Loucy (cell line): ENCODE measurements around the gene HAUS2.

Source experiments
- H2AFZ ChIP-seq: fragments of 200-600 bp; sonication (generic); 2 replicates; pipeline ENCODE4 v1.6.0; 2016; ENCODE audit warnings: antibody characterized with exemption, mild to moderate bottlenecking, low read length, moderate library complexity
- H3F3A ChIP-seq: fragments of 200-600 bp; 2 replicates; pipeline ENCODE4 v1.6.0; 2016; ENCODE audit warnings: antibody characterized with exemption, low read depth, mild to moderate bottlenecking
- H3K27me3 ChIP-seq: fragments of 200-600 bp; sonication (generic); 2 replicates; pipeline ENCODE4 v1.6.1; 2014; ENCODE audit warnings: low read length, mild to moderate bottlenecking; ENCODE audit not compliant: insufficient read depth, poor library complexity, severe bottlenecking
- H3K36me3 ChIP-seq: fragments of 200-600 bp; sonication (generic); 2 replicates; pipeline ENCODE4 v1.6.1; 2016; ENCODE audit warnings: low read length; ENCODE audit not compliant: insufficient read depth
- H3K4me1 ChIP-seq: fragments of 200-600 bp; sonication (generic); 2 replicates; pipeline ENCODE4 v1.5.1; 2014; ENCODE audit warnings: low read length, mild to moderate bottlenecking; ENCODE audit not compliant: insufficient read depth, poor library complexity, severe bottlenecking
- H3K4me2 ChIP-seq: fragments of 200-600 bp; sonication (generic); 2 replicates; pipeline ENCODE4 v1.6.0; 2014; ENCODE audit warnings: antibody characterized with exemption, low read length, low read depth, mild to moderate bottlenecking; ENCODE audit not compliant: poor library complexity, severe bottlenecking
- H3K4me3 ChIP-seq: fragments of 200-600 bp; sonication (generic); 2 replicates; pipeline ENCODE4 v1.5.1; 2014; ENCODE audit warnings: low read length, mild to moderate bottlenecking, mixed read lengths; ENCODE audit not compliant: poor library complexity, severe bottlenecking
- H3K79me2 ChIP-seq: fragments of 200-600 bp; sonication (generic); 2 replicates; pipeline ENCODE4 v1.6.1; 2014; ENCODE audit warnings: low read length; ENCODE audit not compliant: insufficient read depth
- H3K9ac ChIP-seq: fragments of 200-600 bp; sonication (generic); 2 replicates; pipeline ENCODE4 v1.6.0; 2014; ENCODE audit warnings: mild to moderate bottlenecking, low read depth, low read length, moderate library complexity; ENCODE audit not compliant: poor library complexity, severe bottlenecking
- H3K9me2 ChIP-seq: fragments of 200-600 bp; sonication (generic); replicated peaks from 2 replicates; pipeline ENCODE4 v1.6.1; 2016; ENCODE audit warnings: low read depth, low read length, mixed read lengths
- H3K9me3 ChIP-seq: fragments of 200-600 bp; sonication (generic); 2 replicates; pipeline ENCODE4 v1.6.1; 2014; ENCODE audit warnings: mild to moderate bottlenecking, antibody characterized with exemption, low read length, low read depth; ENCODE audit not compliant: insufficient read depth
- H4K20me1 ChIP-seq: fragments of 200-600 bp; sonication (generic); 2 replicates; pipeline ENCODE4 v1.6.0; 2014; ENCODE audit warnings: antibody characterized with exemption, low read length, mild to moderate bottlenecking; ENCODE audit not compliant: insufficient read depth, poor library complexity, severe bottlenecking
- CTCF ChIP-seq: fragments of 200-600 bp; sonication (generic); conservative IDR thresholded peaks from 2 replicates; pipeline ENCODE4 v1.5.1; 2014; ENCODE audit warnings: mild to moderate bottlenecking, antibody characterized with exemption, low read length
- EZH2phosphoT487 ChIP-seq: fragments of 200-600 bp; IDR thresholded peaks from 2 replicates; pipeline ENCODE4 v1.6.1; 2018; ENCODE audit warnings: antibody characterized with exemption, mild to moderate bottlenecking, moderate library complexity, borderline replicate concordance

HAUS2 gene

GRCh38 chr15:42581272-42581730 is 32.7 kb downstream of the HAUS2 start:
- H3K79me2 ChIP-seq: peaks cover 96% of the 10 kb centered on the region
- peak overlapping the region; percentile 76 for H3K4me3 ChIP-seq

GRCh38 chr15:42582569-42583375 is 34.1 kb downstream of the HAUS2 start:
- H3K4me3 ChIP-seq: peak overlapping the region; percentile 76
- H3K36me3 ChIP-seq: peaks cover 14% of the 10 kb centered on the region; the same call in 1 of the 2 replicates
- H3K9me3 ChIP-seq: no peaks in the 10 kb centered on the region
- no peak for TF ChIP-seq EZH2phosphoT487
- no peak for TF ChIP-seq CTCF
- H3K27me3 ChIP-seq: no peaks in the 10 kb centered on the region
- H3K9me2 ChIP-seq: no peaks in the 10 kb centered on the region
- peaks cover 87% of the 10 kb centered on the region for H3K79me2 ChIP-seq
- H3F3A ChIP-seq: no peaks in the 10 kb centered on the region
- peaks cover 53% of the 10 kb centered on the region for H3K4me1 ChIP-seq
- H2AFZ ChIP-seq: no peak overlapping the region
- peaks cover 10% of the 10 kb centered on the region for H4K20me1 ChIP-seq
- H3K4me2 ChIP-seq: peak overlapping the region; percentile 93
- H3K9ac ChIP-seq: peak overlapping the region; percentile 76

More at GRCh38 chr15:42581272-42581730, 32.7 kb downstream of the HAUS2 start:
- H3K27me3 ChIP-seq: no peaks in the 10 kb centered on the region
- H2AFZ ChIP-seq: peak overlapping the region; percentile 92
- no peaks in the 10 kb centered on the region for H3F3A ChIP-seq
- TF ChIP-seq EZH2phosphoT487 (no peak), CTCF (0 out of 2 replicates have a peak, but pooled peaks have one; percentile 19)
- H3K4me2 ChIP-seq: peak overlapping the region; percentile 93
- H3K4me1 ChIP-seq: peaks cover 62% of the 10 kb centered on the region
- H3K9me3 ChIP-seq: no peaks in the 10 kb centered on the region
- H3K36me3 ChIP-seq: peaks cover 8% of the 10 kb centered on the region; the same call in 1 of the 2 replicates
- H4K20me1 ChIP-seq: peaks cover 24% of the 10 kb centered on the region
- no peaks in the 10 kb centered on the region for H3K9me2 ChIP-seq
- peak overlapping the region; percentile 76 for H3K9ac ChIP-seq

- H3K4me2 ChIP-seq: peak overlapping the region; percentile 93
- H3K9me3 ChIP-seq: no peaks in the 10 kb centered on the region
- H3F3A ChIP-seq: no peaks in the 10 kb centered on the region
- H2AFZ ChIP-seq: no peak overlapping the region
- H3K36me3 ChIP-seq: peaks cover 14% of the 10 kb centered on the region; the same call in 1 of the 2 replicates
- peaks cover 50% of the 10 kb centered on the region for H3K4me1 ChIP-seq
- no peaks in the 10 kb centered on the region for H4K20me1 ChIP-seq
- peaks cover 73% of the 10 kb centered on the region for H3K79me2 ChIP-seq
- TF ChIP-seq EZH2phosphoT487 (no peak), CTCF (no peak)
- H3K4me3 ChIP-seq: peak overlapping the region; percentile 76
- H3K9ac ChIP-seq: peak overlapping the region; percentile 76
- no peaks in the 10 kb centered on the region for H3K9me2 ChIP-seq
- H3K27me3 ChIP-seq: no peaks in the 10 kb centered on the region
These were observed 35.6 kb downstream of the HAUS2 start for GRCh38 chr15:42584031-42584765.
